ENCODE measurements around the gene FCF1. TPM values are rescaled to one million over a fixed set of nuclear protein-coding genes. Genes with fewer than 3 reads are reported as not detected.

FCF1 gene
- total and polyA plus RNA-seq, 2 of the 13 experiments (the other 11 are each of a cell fraction or from before 2014, with no cell fraction given) = 31.0 to 44.4 TPM

GRCh38 chr14:74712499-74713394, at the start of gene FCF1, which contains the start of gene AREL1 (continued):
- TF ChIP-seq ZNF501 (CRISPR knock-in tag; IDR thresholded peaks at IDR 0.05) = peak; percentile 83; the same call in 1 of the 2 replicates
- TF ChIP-seq NR1H2 (CRISPR knock-in tag; IDR thresholded peaks at IDR 0.05; ENCODE audit: borderline replicate concordance, low read depth) = 0 out of 2 replicates have a peak, but pooled peaks have one; percentile 41
- TF ChIP-seq GLMP (CRISPR knock-in tag; IDR thresholded peaks at IDR 0.05; ENCODE audit: borderline replicate concordance) = no peak
- TF ChIP-seq ZNF276 (CRISPR knock-in tag; IDR thresholded peaks at IDR 0.05; ENCODE audit: low read depth) = no peak
- TF ChIP-seq CHCHD3 (CRISPR knock-in tag; IDR thresholded peaks at IDR 0.05) = no peak
- TF ChIP-seq ZNF776 (CRISPR knock-in tag; IDR thresholded peaks at IDR 0.05) = no peak
- TF ChIP-seq, protein P1, sequence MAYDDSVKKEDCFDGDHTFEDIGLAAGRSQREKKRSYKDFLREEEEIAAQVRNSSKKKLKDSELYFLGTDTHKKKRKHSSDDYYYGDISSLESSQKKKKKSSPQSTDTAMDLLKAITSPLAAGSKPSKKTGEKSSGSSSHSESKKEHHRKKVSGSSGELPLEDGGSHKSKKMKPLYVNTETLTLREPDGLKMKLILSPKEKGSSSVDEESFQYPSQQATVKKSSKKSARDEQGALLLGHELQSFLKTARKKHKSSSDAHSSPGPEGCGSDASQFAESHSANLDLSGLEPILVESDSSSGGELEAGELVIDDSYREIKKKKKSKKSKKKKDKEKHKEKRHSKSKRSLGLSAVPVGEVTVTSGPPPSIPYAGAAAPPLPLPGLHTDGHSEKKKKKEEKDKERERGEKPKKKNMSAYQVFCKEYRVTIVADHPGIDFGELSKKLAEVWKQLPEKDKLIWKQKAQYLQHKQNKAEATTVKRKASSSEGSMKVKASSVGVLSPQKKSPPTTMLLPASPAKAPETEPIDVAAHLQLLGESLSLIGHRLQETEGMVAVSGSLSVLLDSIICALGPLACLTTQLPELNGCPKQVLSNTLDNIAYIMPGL (CRISPR knock-in tag; IDR thresholded peaks at IDR 0.05; ENCODE audit: borderline replicate concordance in 1 of 2, low read depth in 1 of 2) = peak; percentile 23 to 71; a peak in 2 of 4 replicates
- TF ChIP-seq ZSCAN21 (CRISPR knock-in tag; IDR thresholded peaks at IDR 0.05; ENCODE audit: borderline replicate concordance) = no peak
- no peak for TF ChIP-seq RBAK (CRISPR knock-in tag; IDR thresholded peaks at IDR 0.05)
- peak; percentile 69 for TF ChIP-seq KDM2A (CRISPR knock-in tag; IDR thresholded peaks at IDR 0.05; ENCODE audit: borderline replicate concordance, low read depth)
- no peak for TF ChIP-seq ZNF75D (CRISPR knock-in tag; IDR thresholded peaks at IDR 0.05; ENCODE audit: borderline replicate concordance)
- 0 out of 2 replicates have a peak, but pooled peaks have one; percentile 1 for TF ChIP-seq ZNF749 (CRISPR knock-in tag; IDR thresholded peaks at IDR 0.05; ENCODE audit: borderline replicate concordance)
- TF ChIP-seq SP4 (CRISPR knock-in tag; IDR thresholded peaks at IDR 0.05) = 0 out of 2 replicates have a peak, but pooled peaks have one; percentile 19
- 0 out of 2 replicates have a peak, but pooled peaks have one; percentile 35 for TF ChIP-seq ZNF556 (CRISPR knock-in tag; IDR thresholded peaks at IDR 0.05; ENCODE audit: borderline replicate concordance)
- TF ChIP-seq HES4 (CRISPR knock-in tag; IDR thresholded peaks at IDR 0.05; ENCODE audit: borderline replicate concordance) = no peak
- TF ChIP-seq WIZ (CRISPR knock-in tag; IDR thresholded peaks at IDR 0.05) = no peak
- TF ChIP-seq ARNT2 (CRISPR knock-in tag; IDR thresholded peaks at IDR 0.05; ENCODE audit: low read depth) = peak; percentile 86
- TF ChIP-seq TBX2 (CRISPR knock-in tag; IDR thresholded peaks at IDR 0.05; ENCODE audit: borderline replicate concordance) = peak; percentile 73
- TF ChIP-seq ZNF788 (CRISPR knock-in tag; IDR thresholded peaks at IDR 0.05; ENCODE audit: borderline replicate concordance) = peak; percentile 52; the same call in 1 of the 2 replicates
- no peak for TF ChIP-seq ZNF773 (CRISPR knock-in tag; IDR thresholded peaks at IDR 0.05; ENCODE audit: borderline replicate concordance)
- 0 out of 2 replicates have a peak, but pooled peaks have one; percentile 35 for TF ChIP-seq MYPOP (CRISPR knock-in tag; IDR thresholded peaks at IDR 0.05)
- TF ChIP-seq RXRA (CRISPR knock-in tag; IDR thresholded peaks at IDR 0.05) = no peak; the same call in 1 of the 2 replicates
